CD4-positive, alpha-beta T cell treated with Interferon gamma for 1 hour (primary cell): Measurements from ENCODE around the gene RAPGEF2.
"Not testable (repeated sequence)": the region's sequence is repeated elsewhere in the genome, so short reads cannot be mapped to it uniquely, and the experiment has no call there.

ENCODE experiments used
- DNase-seq: peaks from one replicate; pipeline ENCODE4 v3.0.0-alpha.2; 2020

The RAPGEF2 gene

DNA sequence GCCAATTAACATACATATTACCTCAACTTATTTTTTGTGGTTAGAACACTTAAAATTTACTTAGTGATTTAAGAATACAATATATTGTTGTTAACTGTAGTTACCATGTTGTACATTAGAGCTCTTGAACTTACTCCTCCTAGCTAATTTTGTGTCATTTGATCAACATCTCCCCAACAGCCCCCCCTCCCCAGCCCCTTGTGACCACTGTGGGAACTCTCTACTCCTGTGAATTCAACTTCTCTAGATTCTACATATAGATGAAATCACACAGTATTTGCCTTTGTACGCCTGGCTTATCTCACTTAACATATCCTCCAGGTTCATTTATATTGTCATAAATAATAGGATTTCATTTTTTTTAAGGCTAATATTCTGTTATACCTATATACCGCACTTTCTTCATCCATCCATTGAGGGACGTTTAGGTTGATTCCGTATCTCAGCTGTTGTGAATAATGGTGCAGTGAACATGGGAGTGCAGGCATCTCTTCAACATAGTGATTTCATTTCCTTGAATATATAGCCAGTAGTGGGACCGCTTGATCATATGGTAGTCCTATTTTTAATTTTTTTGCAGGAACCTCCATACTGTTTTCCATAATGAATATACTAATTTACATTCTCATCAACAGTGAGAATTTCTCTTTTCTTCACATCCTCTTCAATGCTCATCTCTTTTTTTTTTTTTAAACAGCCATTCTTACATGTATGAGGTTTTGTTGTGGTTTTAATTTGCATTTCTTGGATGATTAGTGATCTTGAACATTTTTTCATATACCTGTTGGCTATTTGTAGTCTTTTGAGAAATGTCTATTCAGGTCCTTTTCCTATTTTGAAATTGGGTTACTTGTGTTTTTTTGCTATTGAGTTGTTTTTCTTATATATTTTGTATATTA, 66.8 kb downstream of the RAPGEF2 start:
- no peak for DNase-seq

DNA sequence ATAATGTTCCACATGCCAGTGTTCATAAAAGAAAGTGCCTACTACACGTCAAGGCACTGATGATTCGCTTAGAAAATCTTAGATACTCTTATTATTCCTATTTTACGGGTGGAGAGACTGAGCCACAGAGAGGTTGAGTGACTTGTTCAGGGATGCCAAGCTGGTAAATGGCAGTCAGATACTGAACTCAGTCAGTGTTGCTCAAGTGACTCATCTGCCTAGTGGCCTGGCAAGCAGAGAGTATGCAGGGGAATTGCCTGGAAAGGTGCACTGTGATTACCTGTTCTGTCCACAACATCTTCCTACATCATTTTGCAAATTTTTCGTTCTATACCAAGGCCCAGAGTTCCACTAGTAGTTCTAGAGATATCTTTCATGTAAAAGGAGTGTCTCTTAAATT, 68.4 kb downstream of the RAPGEF2 start:
- DNase-seq: no peak

DNA sequence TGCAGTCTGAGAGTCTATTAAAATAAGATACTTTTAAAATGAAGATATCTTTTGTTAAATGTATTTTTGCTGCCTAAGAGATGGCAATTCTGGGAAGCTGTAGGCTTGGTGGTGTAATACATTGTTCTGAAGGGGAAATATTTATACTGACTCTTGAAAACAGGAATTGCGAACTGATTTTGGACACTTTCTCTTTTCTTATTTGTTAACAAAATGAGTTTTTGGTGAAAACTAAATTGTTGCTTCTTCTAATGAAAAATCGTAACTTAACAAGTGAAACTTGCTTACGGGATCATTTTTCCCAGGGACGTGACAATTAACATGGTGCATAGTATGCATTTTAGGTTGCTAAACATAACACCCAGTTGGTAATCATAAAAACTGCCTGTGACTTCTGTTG, 71.0 kb downstream of the RAPGEF2 start:
- no peak for DNase-seq

- no peak for DNase-seq
These were observed 71.8 kb downstream of the RAPGEF2 start for GRCh38 chr4:159174645-159175084.

- peak; percentile 57 for DNase-seq
These were observed 72.5 kb downstream of the RAPGEF2 start for GRCh38 chr4:159175085-159175988.

DNA sequence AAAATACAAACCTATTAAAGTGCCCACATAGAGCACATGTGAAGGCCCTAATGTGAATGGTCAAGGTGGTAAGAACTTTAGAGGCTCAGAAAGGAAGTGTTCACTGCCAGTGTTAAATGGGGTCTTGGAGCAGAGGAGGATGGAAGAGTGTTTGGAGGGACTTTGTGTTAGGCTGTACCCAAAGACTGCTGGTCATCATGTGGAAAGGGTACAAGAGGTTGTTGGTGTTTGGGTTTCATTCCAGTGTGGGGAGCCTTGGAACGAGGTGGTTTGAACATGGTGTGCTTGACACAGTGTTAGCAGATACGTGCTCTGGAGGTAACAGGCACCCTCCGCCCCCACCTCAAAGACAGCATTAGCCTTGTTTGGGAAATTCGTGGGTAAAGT, 73.1 kb downstream of the RAPGEF2 start:
- no peak for DNase-seq

DNA sequence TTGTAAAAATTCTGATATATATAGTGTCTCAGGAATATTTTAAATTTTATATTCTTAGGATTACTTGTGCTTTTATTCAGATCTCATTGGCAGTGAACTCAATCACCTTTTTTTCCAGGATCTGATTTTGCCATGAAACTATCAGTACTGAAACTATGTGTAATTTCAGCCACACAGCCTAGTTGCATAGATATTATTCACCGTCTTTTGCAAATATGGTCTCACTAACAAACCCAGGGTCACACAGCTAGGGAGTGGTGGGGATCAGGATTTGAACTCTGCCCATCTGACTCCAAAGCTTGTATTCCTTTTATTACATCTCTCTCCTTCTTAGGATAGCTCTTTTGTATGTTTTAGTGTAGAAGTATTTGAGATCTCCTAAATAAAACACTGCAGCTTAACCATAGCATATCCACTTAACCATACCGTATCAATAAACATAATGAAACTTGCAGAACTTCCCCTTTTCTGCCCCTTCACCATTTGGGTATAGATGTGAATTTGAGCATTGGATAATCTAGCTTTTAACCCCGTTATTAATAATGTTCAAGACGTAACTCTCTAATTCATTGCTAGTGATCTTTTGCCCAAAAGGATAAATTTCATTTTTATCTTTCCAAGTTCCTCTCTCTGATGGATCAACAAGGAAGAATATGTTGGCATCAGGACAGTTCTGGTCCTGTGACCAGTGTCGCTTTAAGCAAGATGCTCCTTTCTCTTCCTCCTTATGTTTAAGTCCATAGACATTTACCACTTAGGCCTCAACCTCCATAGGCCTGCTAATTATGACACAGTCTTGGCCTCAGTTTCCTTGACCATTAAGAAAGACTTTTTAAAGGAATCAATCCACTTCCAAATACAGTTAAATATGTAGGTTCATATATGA, 74.6 kb downstream of the RAPGEF2 start:
- no peak for DNase-seq

GRCh38 chr4:159178151-159178546, 75.3 kb downstream of the RAPGEF2 start:
- DNase-seq: no peak

DNA sequence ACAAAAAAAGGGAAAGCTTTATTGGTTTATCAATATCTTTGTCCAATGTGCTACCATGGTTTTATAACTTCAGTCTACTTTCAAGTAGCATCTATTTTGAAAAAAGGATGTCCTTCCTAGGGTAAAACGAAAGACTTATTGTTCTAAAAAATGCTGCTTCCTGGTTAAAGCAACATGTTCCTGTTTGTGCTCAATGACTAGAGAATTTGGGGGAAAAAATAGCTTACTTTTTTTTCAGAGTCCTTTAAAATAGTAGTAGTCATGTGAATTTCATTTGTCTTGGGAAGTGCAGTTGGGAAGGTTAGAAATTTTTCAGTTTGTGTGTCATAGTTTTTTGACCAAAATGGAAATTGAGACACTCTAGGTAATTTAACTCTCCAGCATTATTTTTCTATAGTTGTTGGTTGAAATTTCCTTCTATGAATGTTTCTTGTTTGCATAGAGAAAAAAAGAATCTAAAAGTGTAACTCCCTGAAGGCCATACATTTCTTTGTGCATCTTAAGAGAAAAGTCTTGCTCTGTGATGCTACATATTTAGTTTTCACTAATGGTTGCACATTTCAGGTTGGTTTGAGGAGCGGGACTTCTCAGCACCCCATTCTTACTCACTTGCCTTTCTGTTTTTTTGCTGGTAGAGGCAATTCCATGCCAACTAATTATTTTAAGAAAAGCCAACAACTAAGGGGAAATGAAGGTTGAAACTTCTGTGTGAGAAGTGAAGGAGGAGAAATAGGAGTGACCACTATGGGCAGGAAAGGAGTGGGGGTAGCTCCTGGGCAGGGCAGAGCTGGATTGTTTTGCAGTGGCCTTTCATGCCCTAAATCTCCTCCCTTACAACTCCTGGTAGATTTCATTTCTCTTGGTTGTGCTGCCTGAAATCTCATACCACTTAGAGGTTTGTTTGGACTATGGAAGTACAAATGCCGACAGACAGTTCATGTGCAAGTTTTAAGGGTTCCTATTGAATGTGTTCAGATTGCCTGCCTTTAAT, 76.4 kb downstream of the RAPGEF2 start:
- no peak for DNase-seq

- DNase-seq: not testable (repeated sequence)
These were observed 81.2 kb downstream of the RAPGEF2 start for GRCh38 chr4:159183885-159184605.

- no peak for DNase-seq
These were observed 82.7 kb downstream of the RAPGEF2 start for GRCh38 chr4:159185591-159186023.

- DNase-seq: no peak
These were observed 85.8 kb downstream of the RAPGEF2 start for GRCh38 chr4:159188646-159189045.

- no peak for DNase-seq
These were observed 87.8 kb downstream of the RAPGEF2 start for GRCh38 chr4:159190651-159191050.

DNA sequence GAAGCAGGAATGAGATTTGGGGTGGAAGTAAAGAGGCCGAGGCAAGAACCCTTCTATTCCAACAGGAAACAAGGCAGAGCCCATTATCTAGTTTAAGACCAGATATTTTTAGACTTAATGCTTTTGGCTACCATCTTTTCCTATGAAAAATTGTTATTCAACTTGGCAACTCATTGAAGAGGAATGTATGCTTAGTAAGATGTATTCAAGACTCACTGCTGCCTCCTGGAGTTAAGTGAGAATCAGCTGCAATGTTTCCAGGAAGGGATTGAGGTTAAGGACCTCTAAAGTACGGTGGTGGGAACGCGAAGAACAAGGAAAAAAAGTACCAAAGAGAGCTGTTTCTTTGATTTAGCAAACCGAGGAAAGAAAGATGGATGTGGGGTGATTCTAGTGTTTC, 89.1 kb downstream of the RAPGEF2 start:
- DNase-seq: no peak

DNA sequence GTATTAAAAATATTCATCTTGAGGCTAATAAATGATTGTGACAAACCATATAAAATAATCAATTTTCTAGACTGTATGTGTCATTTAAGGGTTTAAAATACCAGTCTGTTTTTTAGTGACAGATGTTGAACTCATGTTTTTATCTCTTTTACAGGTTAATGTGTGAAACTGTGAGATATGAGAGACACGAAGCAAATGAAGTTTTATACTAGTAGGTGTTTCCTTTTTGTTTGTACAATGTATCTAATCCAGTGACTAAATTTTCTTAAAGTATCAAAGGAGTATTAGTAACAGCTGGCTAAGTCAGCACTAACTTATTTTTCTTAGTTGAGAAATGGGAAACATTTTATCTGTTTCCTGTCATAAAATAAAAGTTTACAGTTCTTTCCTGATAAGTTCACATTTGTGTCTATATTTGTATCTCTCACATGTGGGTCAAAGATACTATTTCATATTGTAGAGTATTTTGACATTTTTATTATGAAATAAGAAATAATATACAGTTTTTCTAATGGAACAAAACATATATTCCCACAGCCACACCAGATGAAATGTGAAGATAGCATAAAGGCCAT, 90.3 kb downstream of the RAPGEF2 start:
- DNase-seq: no peak

DNA sequence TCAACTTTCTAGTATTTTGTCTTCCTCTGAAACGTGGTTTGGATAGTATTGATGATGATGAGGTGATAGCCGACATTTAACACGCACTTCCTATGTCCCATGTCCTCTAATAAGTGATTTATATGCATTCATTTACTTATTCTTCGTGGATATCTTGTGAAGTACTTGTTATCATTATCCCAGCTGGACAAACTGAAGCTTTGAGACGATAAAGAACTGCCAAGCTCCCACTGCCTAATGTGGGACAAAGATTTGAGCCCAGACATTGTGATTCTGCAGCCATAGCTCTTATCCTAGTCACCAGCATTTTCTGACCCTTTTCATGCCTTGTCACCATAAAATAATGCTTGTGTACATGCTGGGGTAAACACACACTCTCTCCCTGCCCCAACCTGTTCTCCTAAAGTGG, 92.5 kb downstream of the RAPGEF2 start:
- DNase-seq: no peak

- DNase-seq: no peak
These were observed 94.5 kb downstream of the RAPGEF2 start for GRCh38 chr4:159197260-159197884.

GRCh38 chr4:159197885-159198269, 95.0 kb downstream of the RAPGEF2 start:
- DNase-seq: no peak

DNA sequence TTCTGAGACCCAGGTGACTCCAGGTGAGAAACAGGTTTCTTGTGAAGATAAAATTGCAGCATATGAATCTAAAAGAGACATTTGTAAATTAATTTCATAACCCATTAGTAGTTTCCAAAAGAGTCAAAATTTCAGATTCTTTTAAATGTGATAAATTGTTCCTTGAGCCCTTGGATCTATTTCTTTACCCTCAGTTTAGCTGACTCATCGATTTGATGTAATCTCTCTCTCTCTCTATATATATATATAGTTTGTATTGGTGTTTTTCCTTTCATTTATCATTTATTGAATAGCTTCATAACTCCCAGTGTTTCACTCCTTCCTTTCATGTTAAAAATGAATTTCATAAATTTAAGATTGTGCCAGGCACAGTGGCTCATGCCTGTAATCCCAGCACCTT, 96.9 kb downstream of the RAPGEF2 start:
- DNase-seq: no peak

DNA sequence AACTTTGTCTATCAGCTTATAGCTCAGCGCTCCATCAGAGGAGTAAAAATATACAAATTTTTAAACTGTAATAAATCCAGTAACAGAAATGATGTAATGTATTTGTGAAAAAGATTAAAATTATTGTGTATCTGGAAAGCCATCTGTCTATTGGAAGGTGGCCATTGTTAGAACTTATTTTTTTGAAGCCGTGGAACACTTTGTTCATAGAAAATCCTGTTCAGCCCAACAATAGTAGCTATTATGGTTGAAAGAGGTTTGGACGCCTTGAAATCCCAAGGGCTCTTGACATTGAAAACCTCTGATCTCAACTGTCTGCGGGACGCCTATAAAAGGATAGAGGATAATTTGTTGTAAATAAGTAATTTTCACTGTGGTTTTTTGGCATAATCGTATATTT, 98.3 kb downstream of the RAPGEF2 start:
- no peak for DNase-seq
